ENCODE data around the gene MPC2. TPM values are rescaled to one million over a fixed set of nuclear protein-coding genes. Genes with fewer than 3 reads are reported as not detected.

Gene MPC2
- total RNA-seq, 1 experiment from 2014 or later, result 32.9 TPM

DNA sequence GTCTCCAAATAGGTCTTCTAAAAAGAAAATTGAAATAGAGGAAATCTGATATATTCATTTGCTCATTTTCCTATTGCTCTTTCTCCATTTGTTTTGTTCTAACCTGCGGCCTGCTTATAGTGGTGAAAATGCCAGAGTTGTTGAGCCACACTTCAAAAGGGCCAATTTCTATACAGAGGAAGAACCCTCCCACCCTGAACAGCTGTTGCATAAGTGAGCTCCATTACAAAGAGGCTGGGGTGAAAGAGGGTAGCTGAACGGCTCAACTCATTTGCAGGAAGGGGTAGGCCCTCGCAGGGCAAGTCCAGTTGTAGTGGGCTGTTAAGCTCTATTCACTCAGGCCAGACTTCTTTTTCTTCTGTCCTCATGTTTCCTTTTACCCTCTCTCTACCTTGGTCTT is 31.7 kb downstream of the MPC2 start:
- no peak overlapping the region for H2BK5ac ChIP-seq (ENCODE audit: insufficient read length, low read length)
- peak; percentile 49 for DNase-seq
- H3K23me2 ChIP-seq (ENCODE audit: insufficient read length, low read depth, low read length, poor library complexity, severe bottlenecking), result no peaks in the 10 kb centered on the region
- H3K9me3 Mint-ChIP-seq, result peaks cover 12 to 17% of the 10 kb centered on the region in 2 experiments
- peaks cover 12% of the 10 kb centered on the region for H3K9me3 ChIP-seq (ENCODE audit: control insufficient read depth, low read depth, low read length)
- H3K4ac ChIP-seq (ENCODE audit: low read depth, low read length), result no peak overlapping the region
- no peak overlapping the region for H3T11ph ChIP-seq (ENCODE audit: low read length)
- no peak overlapping the region for H4K8ac ChIP-seq (replicated peaks; ENCODE audit: insufficient read length, low read depth, low read length)
- no peak overlapping the region for H3K56ac ChIP-seq (ENCODE audit: insufficient read length, low read depth, low read length)
- no peak overlapping the region for H2BK12ac ChIP-seq (ENCODE audit: insufficient read length, low read depth, low read length)
- TF ChIP-seq CTCF (conservative IDR thresholded peaks at IDR 0.05), result no peak
- H2BK15ac ChIP-seq (ENCODE audit: low read depth, low read length), result no peak overlapping the region
- no peaks in the 10 kb centered on the region for H3K27me3 Mint-ChIP-seq (ENCODE audit: low read depth)
- H3K79me2 ChIP-seq (ENCODE audit: insufficient read depth, low read length), result no peaks in the 10 kb centered on the region
- no peak overlapping the region for H3K23ac ChIP-seq (ENCODE audit: insufficient read length, low read depth, low read length)
- peaks cover 3 to 18% (median 10%) of the 10 kb centered on the region in 3 experiments for H3K36me3 Mint-ChIP-seq (ENCODE audit: insufficient read depth in 1 of 3, low read depth in 3 of 3)
- no peak overlapping the region for H2AK5ac ChIP-seq (ENCODE audit: insufficient read length, low read length)
- H3K4me1 ChIP-seq (ENCODE audit: insufficient read depth, low read length), result no peaks in the 10 kb centered on the region; the same call in 1 of the 2 replicates
- no peak overlapping the region for H4K5ac ChIP-seq (ENCODE audit: insufficient read length, low read depth, low read length)
- H3K27me3 ChIP-seq (ENCODE audit: insufficient read depth, low read length), result no peaks in the 10 kb centered on the region
- H2BK120ac ChIP-seq (ENCODE audit: low read depth, low read length, poor library complexity, severe bottlenecking), result no peak overlapping the region
- H3K79me1 ChIP-seq (ENCODE audit: insufficient read depth, low read depth, low read length, poor library complexity, severe bottlenecking), result no peaks in the 10 kb centered on the region
- H3K18ac ChIP-seq (ENCODE audit: insufficient read length, low read depth, low read length), result no peak overlapping the region
- H4K91ac ChIP-seq (ENCODE audit: insufficient read length, low read depth, low read length), result no peak overlapping the region
- H3K4me3 Mint-ChIP-seq, result no peak overlapping the region
- WGBS (ENCODE audit: extremely low coverage, insufficient read length, low lambda C conversion rate), result no CpG with 5 or more reads among the region's 3 CpGs
- H3K4me2 ChIP-seq (ENCODE audit: insufficient read depth, insufficient read length, low read length), result no peak overlapping the region
- no peak overlapping the region for H2BK20ac ChIP-seq (ENCODE audit: low read depth, low read length, poor library complexity, severe bottlenecking)
- no peak overlapping the region for H3K9ac ChIP-seq (ENCODE audit: extremely low read depth, insufficient read length, low read length)
- peaks cover 16 to 17% of the 10 kb centered on the region in 2 experiments for H3K4me1 Mint-ChIP-seq
- no peak overlapping the region for H2AFZ ChIP-seq (ENCODE audit: low read length)
- H3K27ac Mint-ChIP-seq, result peak overlapping the region in 2 of 3 experiments; percentile 15 to 22; a peak in 3 of 7 replicates
- H3K14ac ChIP-seq (ENCODE audit: insufficient read depth, low read length), result no peak overlapping the region
- H4K20me1 ChIP-seq (ENCODE audit: control insufficient read depth, insufficient read depth, insufficient read length), result no peaks in the 10 kb centered on the region
- no peak overlapping the region for H3K27ac ChIP-seq (ENCODE audit: insufficient read length, low read depth, low read length)

All from H9 (cell line).